T-helper 9 cell (primary cell): ENCODE measurements around the gene GCN1.

Source experiments
- DNase-seq: peaks from one replicate; pipeline ENCODE4 v3.0.0-alpha.2; 2020

GCN1 gene

GRCh38 chr12:120175062-120175461, 19.5 kb downstream of the GCN1 start:
- DNase-seq = no peak

- no peak for DNase-seq
Observed at GRCh38 chr12:120172053-120172452, 22.5 kb downstream of the GCN1 start.

- no peak for DNase-seq
Observed at GRCh38 chr12:120170631-120171030, 23.9 kb downstream of the GCN1 start.

GRCh38 chr12:120169946-120170345, 24.6 kb downstream of the GCN1 start:
- DNase-seq = no peak

GRCh38 chr12:120168337-120168736, 26.2 kb downstream of the GCN1 start:
- no peak for DNase-seq

- no peak for DNase-seq
Observed at GRCh38 chr12:120167529-120168095, 26.9 kb downstream of the GCN1 start.

- DNase-seq = no peak
Observed at GRCh38 chr12:120164293-120164692, 30.2 kb downstream of the GCN1 start.

- no peak for DNase-seq
Observed at GRCh38 chr12:120162763-120163162, 31.8 kb downstream of the GCN1 start.

GRCh38 chr12:120161852-120162251, 32.7 kb downstream of the GCN1 start:
- DNase-seq = no peak

GRCh38 chr12:120159509-120160237, 34.8 kb downstream of the GCN1 start:
- no peak for DNase-seq

- DNase-seq = no peak
Observed at GRCh38 chr12:120158351-120158750, 36.2 kb downstream of the GCN1 start.

GRCh38 chr12:120157678-120158077, 36.8 kb downstream of the GCN1 start:
- no peak for DNase-seq

- no peak for DNase-seq
Observed at GRCh38 chr12:120156315-120157259, 37.9 kb downstream of the GCN1 start.

GRCh38 chr12:120155072-120155471, 39.4 kb downstream of the GCN1 start:
- no peak for DNase-seq

- DNase-seq = no peak
Observed at GRCh38 chr12:120150919-120151525, 43.5 kb downstream of the GCN1 start.

GRCh38 chr12:120148011-120148410, 46.5 kb downstream of the GCN1 start:
- no peak for DNase-seq

GRCh38 chr12:120145164-120145563, 49.4 kb downstream of the GCN1 start:
- no peak for DNase-seq

GRCh38 chr12:120144215-120144614, 50.3 kb downstream of the GCN1 start:
- DNase-seq = no peak

GRCh38 chr12:120142231-120142877, 52.2 kb downstream of the GCN1 start:
- DNase-seq = no peak

GRCh38 chr12:120141336-120141735, 53.2 kb downstream of the GCN1 start:
- no peak for DNase-seq

- DNase-seq = no peak
Observed at GRCh38 chr12:120140603-120141002, 53.9 kb downstream of the GCN1 start.

GRCh38 chr12:120139958-120140357, 54.6 kb downstream of the GCN1 start:
- DNase-seq = no peak

- DNase-seq = no peak
Observed at GRCh38 chr12:120138366-120138765, 56.1 kb downstream of the GCN1 start.
